ENCODE data around the gene GALNT18. TPM values are rescaled to one million over a fixed set of nuclear protein-coding genes. Genes with fewer than 3 reads are reported as not detected.

The GALNT18 gene
- total RNA-seq, 4 donors from 2014 or later = 7.8 to 57.1 (median 17.8) TPM

DNA sequence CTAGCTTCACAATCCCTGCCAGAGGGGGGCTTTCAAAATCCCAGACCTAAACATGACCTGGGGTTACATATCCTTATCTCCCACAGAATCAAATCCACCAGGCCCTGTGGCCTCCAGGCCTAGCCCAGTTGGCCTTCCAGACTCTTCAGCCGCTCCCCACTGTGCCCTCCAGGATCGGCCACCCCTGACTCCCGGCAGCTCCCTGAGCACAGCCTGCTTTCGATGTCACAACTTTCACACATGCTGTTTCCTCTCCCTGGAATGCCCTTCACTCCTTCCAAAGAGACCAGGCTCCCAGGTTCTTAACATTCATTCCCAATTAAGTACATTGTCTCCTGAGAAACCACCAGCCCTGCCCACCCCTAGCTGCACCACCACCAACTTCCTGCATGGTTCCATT is 331.5 kb downstream of the GALNT18 start:
- TF ChIP-seq, protein P1, sequence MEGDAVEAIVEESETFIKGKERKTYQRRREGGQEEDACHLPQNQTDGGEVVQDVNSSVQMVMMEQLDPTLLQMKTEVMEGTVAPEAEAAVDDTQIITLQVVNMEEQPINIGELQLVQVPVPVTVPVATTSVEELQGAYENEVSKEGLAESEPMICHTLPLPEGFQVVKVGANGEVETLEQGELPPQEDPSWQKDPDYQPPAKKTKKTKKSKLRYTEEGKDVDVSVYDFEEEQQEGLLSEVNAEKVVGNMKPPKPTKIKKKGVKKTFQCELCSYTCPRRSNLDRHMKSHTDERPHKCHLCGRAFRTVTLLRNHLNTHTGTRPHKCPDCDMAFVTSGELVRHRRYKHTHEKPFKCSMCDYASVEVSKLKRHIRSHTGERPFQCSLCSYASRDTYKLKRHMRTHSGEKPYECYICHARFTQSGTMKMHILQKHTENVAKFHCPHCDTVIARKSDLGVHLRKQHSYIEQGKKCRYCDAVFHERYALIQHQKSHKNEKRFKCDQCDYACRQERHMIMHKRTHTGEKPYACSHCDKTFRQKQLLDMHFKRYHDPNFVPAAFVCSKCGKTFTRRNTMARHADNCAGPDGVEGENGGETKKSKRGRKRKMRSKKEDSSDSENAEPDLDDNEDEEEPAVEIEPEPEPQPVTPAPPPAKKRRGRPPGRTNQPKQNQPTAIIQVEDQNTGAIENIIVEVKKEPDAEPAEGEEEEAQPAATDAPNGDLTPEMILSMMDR (IDR thresholded peaks at IDR 0.05; ENCODE audit: low read depth) = no peak

GRCh38 chr11:11289669-11290068 is 332.1 kb downstream of the GALNT18 start:
- TF ChIP-seq, protein P1 (IDR thresholded peaks at IDR 0.05; ENCODE audit: low read depth) = no peak

DNA sequence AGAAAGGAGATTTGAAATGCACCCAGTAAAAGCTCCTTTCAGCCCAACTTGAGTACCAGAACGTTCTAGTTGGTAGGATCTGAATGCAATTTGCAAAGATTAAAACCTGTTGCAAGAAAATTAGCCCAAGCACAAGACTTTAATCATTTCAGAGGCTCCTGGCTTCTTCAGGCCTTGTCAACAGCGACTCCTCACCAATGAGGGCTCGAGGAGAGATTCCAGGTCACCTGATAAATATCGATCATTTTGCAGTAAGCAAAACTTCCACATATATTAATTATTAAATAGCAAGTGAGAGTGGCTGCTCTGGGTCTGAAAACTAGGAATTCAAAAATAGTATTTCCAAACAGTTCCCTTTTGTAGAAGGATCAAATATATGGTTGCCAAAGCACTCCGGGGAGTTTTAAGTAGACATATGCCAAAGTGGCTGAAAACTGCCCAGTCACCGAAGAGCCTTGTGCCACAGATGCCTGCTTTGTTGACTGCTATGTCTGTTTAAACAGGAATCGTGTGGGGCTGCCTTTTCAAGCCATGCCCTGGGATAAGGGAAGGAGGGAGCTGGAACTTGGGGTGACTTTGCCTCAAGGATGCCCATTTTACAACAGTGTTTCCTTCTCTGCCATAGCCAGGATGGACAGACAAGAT is 332.7 kb downstream of the GALNT18 start:
- TF ChIP-seq, protein P1 (IDR thresholded peaks at IDR 0.05; ENCODE audit: low read depth) = no peak

DNA sequence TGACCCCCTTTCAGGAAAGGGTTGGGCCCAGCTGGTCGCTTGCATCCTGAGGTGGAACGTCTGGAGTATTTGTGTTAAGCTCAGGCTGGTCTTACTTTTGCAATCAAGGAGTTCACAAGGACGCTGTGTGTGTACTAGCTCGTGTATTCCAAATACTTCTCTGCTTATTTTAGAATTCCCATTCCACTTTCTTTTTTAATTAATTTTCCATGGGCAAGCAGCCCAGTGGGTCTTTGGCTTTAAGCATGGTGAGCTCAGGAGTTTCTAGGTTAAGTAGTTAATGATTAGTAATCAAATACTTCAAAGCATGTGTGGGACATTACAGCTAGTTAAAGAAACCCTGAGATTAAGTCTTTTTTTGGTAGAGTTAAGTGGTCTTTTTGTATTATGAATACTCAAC is 337.3 kb downstream of the GALNT18 start:
- TF ChIP-seq, protein P1 (IDR thresholded peaks at IDR 0.05; ENCODE audit: low read depth) = no peak

GRCh38 chr11:11281626-11282025 is 340.2 kb downstream of the GALNT18 start:
- TF ChIP-seq, protein P1 (IDR thresholded peaks at IDR 0.05; ENCODE audit: low read depth) = no peak

- TF ChIP-seq, protein P1 (IDR thresholded peaks at IDR 0.05; ENCODE audit: low read depth) = no peak
Observed at GRCh38 chr11:11280826-11281225, 341.0 kb downstream of the GALNT18 start.

- TF ChIP-seq, protein P1 (IDR thresholded peaks at IDR 0.05; ENCODE audit: low read depth) = no peak
Observed at GRCh38 chr11:11279956-11280689, 341.7 kb downstream of the GALNT18 start.

All from subcutaneous adipose tissue (tissue), 4 donors.